Ramos (cell line): ENCODE results near the gene MFSD2A.

Experiments used
- in situ Hi-C: fragments of 300-500 bp; cut with MboI; formaldehyde crosslinking; loops from one replicate; pipeline ENCODE4 v1.14.3; 2022; ENCODE audit warnings: low sequenced_read_pairs; ENCODE audit not compliant: unreplicated experiment

The MFSD2A gene

DNA sequence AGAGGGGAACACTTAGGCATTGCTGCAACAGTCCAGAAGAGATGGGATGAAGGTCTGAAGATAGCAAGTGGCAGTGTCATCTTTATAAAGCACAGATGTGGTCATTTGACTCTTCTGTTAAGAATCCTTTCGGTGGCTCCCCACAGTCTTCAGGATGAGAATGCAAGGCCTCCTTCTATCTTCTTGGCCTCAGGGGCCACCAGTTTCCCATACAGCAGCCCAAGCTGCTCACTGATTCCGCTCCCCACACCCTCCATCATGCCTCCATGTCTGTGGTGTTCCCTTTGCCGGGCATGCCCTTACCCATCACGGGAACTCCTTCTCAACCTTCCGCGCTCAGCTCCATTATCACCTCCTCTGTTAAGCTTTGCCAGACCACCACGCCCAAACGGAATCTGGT is 16.1 kb upstream of the MFSD2A start:
- in situ Hi-C loops, result no loop called here

DNA sequence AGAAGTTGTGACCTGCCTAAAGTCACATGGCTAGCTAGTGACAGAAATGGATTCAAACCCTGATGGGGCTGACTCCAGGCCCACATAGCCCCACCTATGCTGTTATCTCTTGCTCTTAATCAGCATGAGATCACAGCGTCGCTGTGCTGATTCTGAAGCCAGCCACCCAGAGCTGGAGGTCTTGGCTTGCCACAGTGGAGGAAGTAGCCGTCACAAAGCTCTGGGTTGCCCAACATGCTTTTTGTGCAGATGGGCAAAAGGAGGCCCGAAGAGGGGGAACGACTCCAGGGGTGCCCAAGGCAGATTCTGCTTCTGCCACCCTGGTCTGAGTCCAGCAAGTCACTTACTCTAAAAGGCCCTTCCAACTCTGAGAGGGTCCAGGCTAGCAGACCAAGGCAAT is 14.7 kb upstream of the MFSD2A start:
- in situ Hi-C loops, result no loop called here

DNA sequence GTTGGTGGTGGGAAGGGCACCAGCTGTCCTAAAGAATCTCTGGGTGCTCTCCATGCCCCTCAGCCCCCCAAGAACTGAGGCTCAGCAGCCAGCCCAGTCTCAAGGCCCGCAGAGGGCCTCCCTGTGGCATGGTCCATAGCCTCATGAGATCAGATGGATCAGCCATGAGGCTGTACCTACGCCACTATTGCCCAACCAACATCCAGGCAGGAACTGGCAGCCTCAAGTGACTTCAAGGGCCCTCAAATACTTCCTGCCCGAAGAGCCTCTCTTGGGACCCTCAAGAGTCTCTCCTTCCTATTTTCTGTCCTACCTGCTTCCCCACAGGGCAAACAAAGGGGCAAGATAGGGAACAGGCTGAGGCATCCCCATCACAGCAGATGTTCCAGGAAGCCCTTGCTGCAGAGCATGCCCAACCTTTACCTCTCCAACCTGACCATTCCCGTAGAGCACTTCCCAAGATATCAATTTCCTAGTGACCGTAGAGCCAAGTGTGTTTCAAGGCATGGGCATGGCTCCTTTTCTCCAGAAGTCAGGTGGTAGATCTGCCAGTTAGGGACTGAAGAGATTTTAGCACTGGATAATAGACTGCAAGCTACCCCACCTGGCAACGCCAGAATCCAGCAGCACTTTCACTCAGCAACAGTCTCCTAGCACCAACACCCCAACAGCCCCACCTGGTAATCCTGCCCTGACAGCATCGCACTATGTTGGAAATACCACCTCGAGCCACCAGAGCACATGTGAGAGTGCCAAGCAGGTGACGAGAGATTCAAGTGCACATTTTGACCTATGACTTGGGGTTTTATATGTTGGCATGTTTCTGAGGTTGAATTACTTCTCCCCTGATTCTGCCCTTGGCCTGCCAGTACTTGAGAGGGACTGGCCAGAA is 13.7 kb upstream of the MFSD2A start:
- in situ Hi-C loops, result no loop called here

DNA sequence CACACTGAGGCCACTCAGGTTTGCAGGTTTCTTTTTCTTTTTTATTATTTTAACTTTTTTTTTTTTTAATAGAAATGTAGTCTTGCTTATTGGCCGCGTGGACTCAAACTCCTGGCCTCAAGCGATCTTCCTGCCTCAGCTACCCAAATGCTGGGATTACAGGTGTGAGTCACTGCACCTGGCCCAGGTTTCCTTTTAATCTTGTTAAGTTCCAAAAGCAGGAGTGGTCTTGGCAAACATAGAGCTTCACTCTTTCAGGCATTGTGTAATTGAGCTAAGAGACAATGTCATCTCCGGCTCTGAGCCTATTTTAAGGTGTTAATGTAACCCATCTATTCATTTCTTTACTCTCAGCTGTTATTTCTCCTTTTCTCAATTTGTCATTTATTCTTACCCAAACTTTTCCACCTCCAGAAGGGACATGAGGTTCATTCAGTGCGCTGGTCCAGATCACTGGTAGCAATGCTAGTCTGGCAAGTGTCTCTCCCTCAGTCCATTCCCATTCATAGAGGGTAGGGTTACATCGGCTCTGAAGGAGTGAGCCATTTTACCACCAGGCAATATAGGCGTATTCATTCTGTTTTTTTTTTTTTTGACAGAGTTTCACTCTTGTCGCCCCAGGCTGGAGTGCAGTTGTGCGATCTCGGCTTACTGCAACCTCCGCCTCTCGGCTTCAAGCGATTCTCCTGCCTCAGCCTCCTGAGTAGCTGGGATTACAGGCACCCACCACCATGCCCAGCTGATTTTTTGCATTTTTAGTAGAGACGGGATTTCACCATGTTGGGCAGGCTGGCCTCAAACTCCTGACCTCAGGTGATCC is 11.3 kb upstream of the MFSD2A start:
- in situ Hi-C loops, result no loop called here

DNA sequence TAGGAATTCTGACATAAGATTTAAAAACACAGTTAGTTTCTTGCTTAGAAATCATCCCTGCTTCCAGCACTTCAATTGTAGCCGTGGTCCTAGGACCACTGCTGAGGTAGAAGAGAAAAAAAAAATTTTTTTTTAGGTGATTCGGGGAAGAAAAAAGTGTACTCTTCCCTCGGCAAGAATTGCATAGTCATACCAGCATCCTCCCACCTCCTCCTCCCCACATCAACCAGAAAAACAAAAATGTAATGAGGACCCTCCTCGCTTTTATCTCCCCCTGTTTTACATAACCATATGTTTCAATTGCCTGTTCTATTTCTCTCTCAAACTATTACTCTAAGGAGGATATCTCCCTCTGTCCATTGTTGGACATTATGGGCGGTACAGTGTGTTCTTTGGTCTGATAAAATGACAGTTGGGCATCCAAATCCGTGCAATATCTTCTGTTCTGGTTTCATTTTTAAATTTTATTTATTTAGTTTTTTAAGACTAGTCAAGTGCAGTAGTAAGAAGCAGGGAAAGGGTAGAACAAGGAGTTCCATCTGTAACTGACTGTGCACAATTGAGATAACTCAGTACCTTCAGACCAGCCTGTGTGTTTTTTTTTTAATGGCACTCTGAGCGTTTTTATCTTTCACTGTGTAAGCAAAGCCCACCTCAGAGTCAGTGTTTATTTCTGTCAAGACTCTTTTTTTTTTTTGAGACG is 10.4 kb upstream of the MFSD2A start:
- in situ Hi-C loops, result no loop called here

DNA sequence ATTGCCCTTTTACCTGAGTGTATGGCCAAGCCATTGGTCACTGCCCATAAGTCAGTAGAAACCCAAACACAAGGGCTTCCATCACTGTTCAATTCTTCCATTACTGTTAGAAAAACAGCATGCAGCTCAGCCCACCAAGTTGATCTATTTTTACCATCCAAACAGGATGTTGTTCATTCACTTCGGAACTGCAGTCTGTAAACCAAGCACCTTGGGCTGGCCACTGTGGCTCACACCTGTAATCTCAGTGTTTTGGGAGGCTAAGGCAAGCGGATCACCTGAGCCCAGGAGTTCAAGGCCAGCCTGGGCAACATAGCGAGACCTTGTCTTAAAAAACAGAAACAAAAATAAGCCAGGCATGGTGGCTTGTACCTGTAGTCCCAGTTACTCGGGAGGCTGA is 8.7 kb upstream of the MFSD2A start:
- in situ Hi-C loops, result no loop called here

DNA sequence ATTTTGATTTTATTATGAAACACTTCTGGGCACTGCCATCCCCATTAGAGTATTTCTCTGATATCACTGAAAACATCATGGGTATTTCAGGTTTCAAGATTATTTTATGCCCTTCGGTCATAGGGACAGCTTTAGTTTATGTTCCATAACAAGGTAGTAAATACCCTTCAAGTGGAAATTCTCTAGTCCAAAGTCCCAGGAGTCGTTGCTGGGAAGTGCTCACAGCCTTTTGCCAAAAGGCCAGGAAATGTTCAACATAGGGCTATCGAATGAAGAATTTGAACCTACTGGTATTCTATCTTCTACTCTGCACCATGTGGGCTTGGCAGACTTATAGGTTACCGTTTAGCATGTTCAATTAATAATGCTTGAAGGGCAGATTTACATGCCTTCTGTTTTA is 7.7 kb upstream of the MFSD2A start:
- in situ Hi-C loops, result no loop called here

DNA sequence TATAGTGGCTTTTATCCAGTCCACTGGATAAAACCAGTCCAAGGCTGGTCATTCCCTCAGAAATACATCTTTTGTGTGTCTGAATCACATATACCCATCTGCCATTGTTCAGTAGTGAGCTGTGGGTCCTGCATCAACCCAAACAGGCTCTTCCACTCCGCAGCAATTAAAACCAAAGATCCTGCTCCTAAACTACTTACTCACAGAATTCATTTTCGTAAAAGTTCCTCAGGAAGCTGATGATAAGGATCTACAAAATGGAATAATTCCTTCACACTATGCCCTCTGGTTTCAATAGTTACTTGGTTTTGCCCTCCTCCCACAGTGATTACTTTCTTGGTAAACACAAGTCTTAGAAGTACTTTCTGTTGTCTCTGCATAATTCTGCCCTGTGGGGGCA is 5.1 kb upstream of the MFSD2A start:
- in situ Hi-C loops, result no loop called here

DNA sequence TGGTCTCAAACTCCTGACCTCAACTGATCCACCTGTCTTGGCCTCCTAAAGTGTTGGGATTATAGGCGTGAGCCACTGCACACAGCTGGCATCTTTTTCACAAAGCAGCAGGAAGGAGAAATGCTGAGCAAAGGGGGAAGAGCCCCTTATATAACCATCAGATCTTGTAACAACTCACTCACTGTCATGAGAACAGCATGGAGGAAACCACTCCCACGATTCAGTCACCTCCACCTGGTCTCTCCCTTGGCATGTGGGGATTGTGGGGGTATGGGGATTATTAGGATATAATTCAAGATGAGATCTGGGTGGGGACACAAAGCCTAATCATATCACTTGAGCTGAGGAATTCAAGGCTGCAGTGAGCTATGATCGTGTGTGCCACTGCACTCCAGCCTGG is 3.0 kb upstream of the MFSD2A start:
- in situ Hi-C loops, result no loop called here

DNA sequence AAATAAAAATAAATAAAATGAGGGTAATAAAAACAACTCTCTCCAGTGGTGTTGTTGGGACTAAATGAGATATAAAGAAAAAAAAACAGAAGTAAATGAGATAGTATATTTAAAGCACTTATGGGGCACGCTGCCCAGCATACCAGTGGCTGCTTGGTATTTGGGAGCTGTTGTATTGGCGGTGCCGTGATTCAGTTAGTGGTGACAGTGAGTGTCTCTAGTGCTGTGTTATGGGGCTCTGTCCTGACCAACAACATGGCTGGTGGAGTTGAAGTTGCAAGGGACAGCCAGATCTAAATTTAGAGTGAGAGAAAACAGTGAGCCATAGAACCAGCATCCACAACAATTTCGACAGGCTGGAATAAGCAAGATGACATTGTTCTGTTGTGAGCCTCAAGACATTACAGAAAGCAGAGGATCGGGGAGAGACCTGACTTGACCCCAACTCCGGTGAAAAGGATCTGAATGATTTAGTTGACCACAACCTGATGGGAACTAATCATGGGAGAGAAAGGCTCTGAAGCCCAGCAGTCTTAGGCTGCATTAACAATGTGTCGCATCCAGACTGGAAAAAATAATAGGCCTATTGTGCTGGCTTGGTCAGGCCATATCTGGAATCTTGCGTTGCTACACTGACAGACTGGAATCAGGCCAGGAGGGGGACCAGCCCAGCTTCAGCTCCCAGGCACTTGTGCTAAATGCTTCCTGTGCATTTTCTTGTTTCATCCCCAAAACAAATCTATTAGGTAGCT is 2.4 kb upstream of the MFSD2A start:
- in situ Hi-C loops, result no loop called here

DNA sequence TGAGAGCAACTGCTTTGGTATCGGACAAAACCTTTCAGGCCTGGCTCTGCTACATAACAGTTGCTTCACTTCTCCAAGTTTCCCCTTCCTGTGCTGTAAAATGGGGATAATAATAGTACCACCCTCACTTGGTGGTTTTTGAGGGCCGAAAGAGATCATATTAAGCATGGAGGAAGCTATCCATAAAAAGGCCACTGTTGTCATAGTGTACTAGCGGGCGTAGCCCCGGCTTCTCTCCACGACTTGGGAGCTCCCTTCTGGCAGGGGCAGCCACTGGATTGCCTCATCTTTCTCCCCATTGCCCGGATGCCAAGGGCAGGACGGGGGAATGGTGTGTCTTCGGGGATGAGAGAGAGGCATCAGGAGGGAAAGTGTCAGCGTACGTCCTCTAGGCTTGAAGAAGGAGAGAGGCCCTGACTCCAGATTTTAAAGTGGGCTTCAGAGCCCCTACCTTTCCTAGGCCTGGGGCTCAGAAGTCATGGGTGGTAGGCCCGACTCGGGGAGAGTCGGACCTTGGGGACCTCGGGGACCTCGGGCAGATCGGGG is 548 bp upstream of the MFSD2A start:
- in situ Hi-C loops, result no loop called here

DNA sequence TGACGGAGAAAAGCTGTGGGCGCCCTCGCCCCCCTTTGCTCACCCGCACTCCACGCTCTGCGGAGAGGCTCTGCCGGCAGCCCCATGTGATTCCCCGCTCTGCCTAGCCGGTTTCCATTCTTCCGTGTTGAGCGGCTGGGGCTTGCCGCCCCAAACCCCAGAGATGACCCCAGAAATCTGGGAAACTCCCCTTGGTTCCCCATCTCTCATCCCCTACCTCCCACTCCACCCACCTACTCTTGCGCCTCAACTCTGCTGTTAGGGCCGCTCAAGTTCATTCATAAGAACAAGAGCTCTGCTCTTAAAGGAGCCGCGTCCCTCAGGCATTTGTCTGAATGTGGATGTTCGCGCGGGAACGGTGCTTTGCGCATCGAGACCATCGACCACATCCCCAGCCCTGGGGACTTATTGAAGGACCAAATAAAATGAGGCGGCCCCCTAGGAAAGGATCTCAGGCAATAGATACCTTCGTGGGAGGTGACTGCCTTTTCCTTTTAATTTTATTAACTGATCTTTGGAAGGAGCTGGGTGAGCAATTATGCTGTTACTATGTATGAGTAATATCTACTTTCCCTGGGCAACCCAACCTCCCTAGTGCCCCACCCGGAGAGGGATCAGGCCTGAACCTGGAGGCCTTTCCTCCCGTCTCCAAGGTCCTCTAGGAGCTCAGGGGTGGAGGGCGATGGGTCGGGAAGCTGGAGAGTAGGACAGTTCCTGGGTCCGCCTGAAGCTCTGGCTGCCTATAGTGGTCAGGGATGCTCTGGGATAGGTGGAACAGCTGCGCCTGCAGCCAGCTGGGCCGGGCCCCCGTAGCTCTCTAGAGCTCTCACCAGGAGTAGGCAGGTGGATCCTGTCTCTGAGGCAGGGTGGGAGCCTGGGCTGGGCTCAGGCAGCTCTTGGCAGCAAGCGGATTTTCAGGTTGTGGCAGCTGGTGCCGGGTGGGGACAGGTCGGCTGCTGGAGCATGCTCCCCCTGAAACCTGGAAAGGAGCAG is 898 bp downstream of the MFSD2A start:
- in situ Hi-C loops, result no loop called here

DNA sequence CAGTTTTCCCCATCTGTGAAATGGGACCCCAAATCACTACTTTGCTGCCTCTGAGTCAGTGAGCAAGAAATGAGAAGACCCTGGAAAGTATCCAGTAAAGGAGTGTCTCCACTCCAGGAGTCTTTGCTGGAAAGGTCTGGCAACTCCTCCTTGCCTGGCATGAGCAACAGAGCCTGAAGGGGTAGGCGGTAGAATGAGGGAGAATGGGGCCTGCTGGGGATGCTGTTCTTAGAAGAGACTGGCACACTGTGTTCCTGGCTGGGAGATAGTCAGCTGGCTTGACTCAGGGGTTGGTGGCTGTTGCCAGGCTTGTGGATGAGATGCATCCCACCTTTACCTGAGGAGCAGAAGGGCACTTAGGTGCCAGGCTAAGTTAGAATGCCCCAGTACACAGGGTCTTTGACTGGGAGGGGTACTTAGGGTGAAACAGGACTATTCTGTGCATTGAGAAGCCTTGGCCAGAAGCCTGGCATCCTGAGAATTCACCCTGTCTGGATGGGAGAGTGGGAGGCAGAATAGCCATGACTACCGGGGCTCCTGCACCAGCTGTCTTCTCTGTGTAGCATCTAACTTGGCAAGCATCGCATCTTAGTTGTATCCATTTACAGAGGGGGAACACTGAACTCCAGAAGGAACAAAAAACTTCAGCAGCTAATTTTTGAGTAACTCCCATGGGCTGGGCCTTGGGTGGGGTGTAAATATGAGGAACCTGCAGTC is 2.5 kb downstream of the MFSD2A start:
- in situ Hi-C loops, result no loop called here

DNA sequence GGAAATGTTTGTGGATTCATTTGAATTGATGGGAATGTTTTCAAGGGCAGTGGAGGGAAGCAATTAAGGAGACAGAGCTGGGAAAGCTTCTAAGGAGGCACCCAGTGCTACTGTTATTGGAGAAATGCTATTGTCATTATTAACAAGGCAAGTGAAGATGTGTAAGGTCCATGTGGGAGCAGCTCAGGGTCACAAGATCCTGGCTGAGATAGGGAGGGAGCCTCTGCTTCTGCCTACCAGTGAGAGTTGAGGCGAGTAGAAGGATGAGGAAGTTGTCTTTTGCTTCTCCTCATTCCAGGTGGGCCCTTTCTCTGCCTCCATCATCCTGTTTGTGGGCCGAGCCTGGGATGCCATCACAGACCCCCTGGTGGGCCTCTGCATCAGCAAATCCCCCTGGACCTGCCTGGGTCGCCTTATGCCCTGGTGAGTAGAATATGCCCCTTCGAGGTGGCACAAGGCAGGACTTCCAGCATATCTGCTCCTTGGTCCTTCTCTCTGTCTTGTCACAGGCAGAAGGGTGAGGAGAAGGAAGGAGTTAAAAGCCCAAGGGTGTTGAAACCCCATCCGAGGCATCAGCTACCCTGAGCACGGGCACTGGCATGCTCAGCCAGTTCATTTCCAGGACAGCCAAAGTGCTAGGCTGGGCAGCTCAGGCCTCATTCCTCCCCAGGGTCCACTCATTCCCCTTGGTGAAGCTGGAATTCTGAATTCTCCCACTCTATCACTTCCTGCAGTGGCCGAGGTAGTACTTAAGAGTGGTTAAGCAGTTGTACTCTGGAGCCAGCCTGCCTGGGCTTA is 3.7 kb downstream of the MFSD2A start:
- in situ Hi-C loops, result no loop called here

DNA sequence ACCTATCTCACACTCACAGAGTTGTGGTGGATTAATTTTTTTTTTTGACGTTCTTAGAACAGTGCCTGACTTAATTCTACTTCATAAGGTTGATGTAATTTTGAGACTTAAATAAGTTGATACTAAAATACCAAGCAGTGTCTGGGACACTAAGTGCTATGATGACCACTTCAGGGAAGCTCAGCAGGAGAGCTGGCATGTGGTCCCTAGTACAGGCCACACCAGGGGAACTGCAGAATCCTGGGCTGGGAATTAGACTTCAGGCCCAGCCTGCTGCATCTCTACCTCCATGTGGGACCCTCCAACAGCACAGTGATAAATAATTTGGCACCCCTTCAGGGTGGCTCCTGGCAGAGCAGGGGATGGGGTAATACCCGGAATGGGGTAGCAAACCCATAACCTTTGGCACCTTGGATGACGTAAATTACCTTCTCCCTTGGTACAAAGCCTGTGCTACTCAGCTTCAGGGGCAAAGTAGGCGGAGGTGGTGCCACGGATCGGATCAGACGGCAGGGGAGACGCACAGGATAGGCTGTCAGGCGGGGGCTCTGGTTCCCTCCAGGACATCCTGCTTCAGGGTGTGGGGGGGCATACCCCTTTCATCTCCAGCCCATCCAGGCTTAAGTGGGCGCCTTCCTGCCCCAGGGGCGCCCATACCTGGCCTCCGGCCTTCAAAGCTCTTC is 4.8 kb downstream of the MFSD2A start:
- in situ Hi-C loops, result no loop called here

DNA sequence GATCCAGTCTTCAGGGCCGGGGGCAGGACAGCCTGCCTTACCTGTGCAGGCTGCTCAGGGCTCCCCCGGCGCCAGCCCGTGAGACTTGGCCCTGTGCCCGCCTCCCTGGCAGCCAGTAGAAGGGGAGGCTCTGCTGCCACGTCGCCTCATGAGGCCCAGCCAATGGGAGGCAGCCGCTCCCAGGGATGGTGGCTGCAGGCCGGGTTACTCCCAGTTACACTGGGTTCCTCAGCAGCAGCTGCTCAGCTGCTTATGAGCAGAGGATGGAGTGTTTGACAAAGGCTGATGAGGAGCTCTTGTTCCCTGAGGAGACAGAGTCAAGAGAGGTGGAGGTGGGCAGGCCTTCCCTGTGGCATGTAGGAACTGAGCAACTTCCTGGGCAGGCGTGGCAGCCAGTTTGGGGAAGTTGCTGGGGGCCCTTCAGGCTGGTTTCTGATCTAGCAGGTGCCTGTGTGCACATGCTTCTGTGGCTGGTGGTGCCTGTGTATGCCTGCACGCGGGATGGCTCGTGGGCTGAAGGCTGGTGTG is 5.5 kb downstream of the MFSD2A start:
- in situ Hi-C loops, result no loop called here

DNA sequence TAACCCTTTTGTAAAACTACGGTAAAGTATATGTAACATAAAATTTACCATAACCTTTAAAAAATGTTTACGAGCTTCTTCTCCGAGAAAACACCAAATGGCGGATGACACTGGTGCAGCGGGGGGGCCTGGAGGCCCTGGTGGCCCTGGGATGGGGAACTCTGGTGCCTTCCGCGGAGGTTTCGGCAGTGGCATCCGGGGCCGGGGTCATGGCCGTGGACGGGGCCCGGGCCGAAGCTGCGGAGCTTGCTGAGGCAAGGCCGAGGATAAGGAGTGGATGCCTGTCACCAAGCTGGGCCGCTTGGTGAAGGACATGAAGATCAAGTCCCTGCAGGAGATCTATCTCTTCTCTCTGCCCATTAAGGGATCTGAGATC is 7.5 kb downstream of the MFSD2A start:
- in situ Hi-C loops, result no loop called here
